Esophagus muscularis mucosa (tissue), 4 donors: ENCODE results near the gene RAB37. TPM values are rescaled to one million over a fixed set of nuclear protein-coding genes. Genes with fewer than 3 reads are reported as not detected.

Source experiments
- DNase-seq: peaks from one replicate; pipeline ENCODE4 v3.0.0-alpha.2; 2017; ENCODE audit errors: extremely low spot score
- H3K27ac ChIP-seq, 4 donors: fragments of 200-600 bp; sonication (generic); replicated peaks in 1 of 4; 1 replicate in 3 of 4; 2 replicates in 1 of 4; pipeline ENCODE4 v1.5.1; 2016 to 2019; ENCODE audit warnings: mild to moderate bottlenecking in 1 of 4
- H3K27me3 ChIP-seq, 4 donors: fragments of 200-600 bp; sonication (generic); one replicate each; pipeline versions ENCODE4 v1.5.1 to v1.6.0; 2016 to 2019
- H3K36me3 ChIP-seq, 4 donors: fragments of 200-600 bp; sonication (generic); one replicate each; pipeline ENCODE4 v1.5.1; 2016 to 2019
- H3K4me1 ChIP-seq, 4 donors: fragments of 200-600 bp; sonication (generic); one replicate each; pipeline ENCODE4 v1.5.1; 2016 to 2019
- H3K4me3 ChIP-seq, 4 donors: fragments of 200-600 bp; sonication (generic); 1 replicate in 2 of 4; 2 replicates in 2 of 4; pipeline ENCODE4 v1.5.1; 2016 to 2019; ENCODE audit warnings: mild to moderate bottlenecking in 4 of 4, moderate library complexity in 1 of 4
- H3K9me3 ChIP-seq, 4 donors: fragments of 200-600 bp; sonication (generic); 1 replicate in 3 of 4; 2 replicates in 1 of 4; pipeline ENCODE4 v1.5.1; 2016 to 2019
- EP300 ChIP-seq: sonication (generic); formaldehyde crosslinking; IDR thresholded peaks from one replicate; pipeline ENCODE4 v1.6.1; 2017; ENCODE audit warnings: antibody characterized with exemption
- POLR2A ChIP-seq: fragments of 450-650 bp; IDR thresholded peaks from one replicate; pipeline ENCODE4 v1.6.1; 2017; ENCODE audit warnings: antibody characterized with exemption, moderate library complexity, mild to moderate bottlenecking, low read depth
- POLR2AphosphoS5 ChIP-seq, 2 donors: sonication (generic); formaldehyde crosslinking; IDR thresholded peaks; one replicate each; pipeline ENCODE4 v1.6.1; 2017; ENCODE audit warnings: antibody characterized with exemption in 2 of 2
- WGBS: methylation state at CpG from one replicate; pipeline ENCODE4 v1.1.5; 2018; 5-methylcytosine and 5-hydroxymethylcytosine counted together
- intact Hi-C: fragments of 100-400 bp; cut with DNase I; formaldehyde crosslinking; loops from one replicate; pipeline ENCODE4 v1.15.1; 2023
- total RNA-seq, 4 donors: library from RNA; depleted of rRNA; stranded (reverse); fragments of >200 nt; gene quantifications; one replicate each; pipeline versions ENCODE4 v1.1.0 to v1.2.1, GENCODE V29; 2016
- TF ChIP-seq, protein P1 (sequence below), 3 experiments: fragments of 200-600 bp in 2 of 3; fragments of 450-650 bp in 1 of 3; sonication (generic) in 2 of 3; IDR thresholded peaks; one replicate each; pipeline ENCODE4 v1.5.1; 2017 to 2019; ENCODE audit warnings: antibody characterized with exemption in 3 of 3, mild to moderate bottlenecking in 2 of 3, moderate library complexity in 1 of 3

Gene RAB37
- total RNA-seq, 4 donors from 2014 or later, result 1.4 to 3.3 (median 2.5) TPM

GRCh38 chr17:74711058-74711824 lies 25.8 kb upstream of the RAB37 start:
- intact Hi-C loops, result no loop called here
- no peaks in the 10 kb centered on the region for H3K4me1 ChIP-seq
- TF ChIP-seq POLR2AphosphoS5 (IDR thresholded peaks at IDR 0.05), result no peak
- TF ChIP-seq EP300, result no peak
- TF ChIP-seq, protein P1, sequence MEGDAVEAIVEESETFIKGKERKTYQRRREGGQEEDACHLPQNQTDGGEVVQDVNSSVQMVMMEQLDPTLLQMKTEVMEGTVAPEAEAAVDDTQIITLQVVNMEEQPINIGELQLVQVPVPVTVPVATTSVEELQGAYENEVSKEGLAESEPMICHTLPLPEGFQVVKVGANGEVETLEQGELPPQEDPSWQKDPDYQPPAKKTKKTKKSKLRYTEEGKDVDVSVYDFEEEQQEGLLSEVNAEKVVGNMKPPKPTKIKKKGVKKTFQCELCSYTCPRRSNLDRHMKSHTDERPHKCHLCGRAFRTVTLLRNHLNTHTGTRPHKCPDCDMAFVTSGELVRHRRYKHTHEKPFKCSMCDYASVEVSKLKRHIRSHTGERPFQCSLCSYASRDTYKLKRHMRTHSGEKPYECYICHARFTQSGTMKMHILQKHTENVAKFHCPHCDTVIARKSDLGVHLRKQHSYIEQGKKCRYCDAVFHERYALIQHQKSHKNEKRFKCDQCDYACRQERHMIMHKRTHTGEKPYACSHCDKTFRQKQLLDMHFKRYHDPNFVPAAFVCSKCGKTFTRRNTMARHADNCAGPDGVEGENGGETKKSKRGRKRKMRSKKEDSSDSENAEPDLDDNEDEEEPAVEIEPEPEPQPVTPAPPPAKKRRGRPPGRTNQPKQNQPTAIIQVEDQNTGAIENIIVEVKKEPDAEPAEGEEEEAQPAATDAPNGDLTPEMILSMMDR (IDR thresholded peaks at IDR 0.05), result no peak
- no peak for TF ChIP-seq POLR2A
- H3K27ac ChIP-seq, result no peak overlapping the region
- no peak for DNase-seq
- no peaks in the 10 kb centered on the region for H3K36me3 ChIP-seq
- H3K4me3 ChIP-seq, result no peak overlapping the region
- 57% methylated on average over 12 of the region's 12 CpGs for WGBS
- peaks cover 0 to 57% (median 0%) of the 10 kb centered on the region in 4 donors for H3K27me3 ChIP-seq
- H3K9me3 ChIP-seq, result no peaks in the 10 kb centered on the region

DNA sequence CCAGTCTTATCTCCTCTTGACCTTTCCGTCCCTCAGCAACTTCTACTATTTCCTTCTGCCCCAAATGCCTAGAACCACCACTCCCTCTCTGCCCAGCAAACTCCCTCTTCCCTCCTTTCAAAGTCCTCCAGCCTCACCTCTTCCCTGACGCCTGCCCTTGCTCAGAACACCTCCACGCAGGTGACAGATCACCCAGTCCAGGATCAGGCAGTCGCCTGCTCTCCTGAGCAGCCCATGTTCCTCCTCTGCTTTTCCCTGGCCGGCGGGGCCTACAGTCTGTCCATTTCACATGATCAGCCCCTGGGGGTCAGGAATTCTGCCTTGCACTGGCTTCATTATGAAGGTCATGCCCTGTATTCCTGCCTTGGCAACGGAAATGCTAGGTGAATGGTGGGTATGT lies 24.8 kb upstream of the RAB37 start:
- WGBS, result 65% methylated on average over 7 of the region's 7 CpGs
- DNase-seq, result no peak
- Histone ChIP-seq H3K27me3 (peaks cover 0 to 52% (median 0%) of the 10 kb centered on the region in 4 donors), H3K4me3 (peak overlapping the region in 1 of 4 donors; percentile 9), H3K9me3 (no peaks in the 10 kb centered on the region), H3K4me1 (no peaks in the 10 kb centered on the region), H3K27ac (no peak overlapping the region), H3K36me3 (no peaks in the 10 kb centered on the region)
- intact Hi-C loops, result no loop called here
- TF ChIP-seq, protein P1 (IDR thresholded peaks at IDR 0.05), result no peak
- TF ChIP-seq EP300 (no peak), POLR2AphosphoS5 (IDR thresholded peaks at IDR 0.05) (no peak), POLR2A (no peak)

DNA sequence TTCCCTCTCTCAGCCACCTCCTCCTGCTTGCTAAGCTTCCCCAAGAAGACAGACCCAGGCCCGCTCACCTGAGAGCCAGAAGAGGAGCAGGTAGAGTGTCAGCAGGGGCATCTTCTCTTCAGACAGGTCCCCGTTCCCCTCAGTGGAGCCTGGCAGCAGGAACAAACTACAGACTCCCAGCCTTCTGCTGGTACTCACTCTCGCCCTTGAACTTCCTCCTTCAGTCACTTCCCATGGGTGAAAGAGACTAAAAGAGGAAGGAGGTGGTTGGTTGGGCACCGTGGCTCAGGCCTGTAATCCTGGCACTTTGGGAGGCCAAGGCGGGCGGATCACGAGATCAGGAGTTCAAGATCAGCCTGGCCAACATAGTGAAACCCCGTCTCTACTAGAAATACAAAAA lies 24.3 kb upstream of the RAB37 start, which contains the start of gene CD300LF:
Gene CD300LF (minus strand): TSS at position 168 of the 400 bp plus-strand sequence. CDS start 57 bp downstream, at position 111.
- 62% methylated on average over 8 of the region's 8 CpGs for WGBS

GRCh38 chr17:74713171-74713755 lies 23.8 kb upstream of the RAB37 start:
- Histone ChIP-seq H3K36me3 (no peaks in the 10 kb centered on the region), H3K9me3 (no peaks in the 10 kb centered on the region), H3K27ac (no peak overlapping the region), H3K27me3 (peaks cover 0 to 52% (median 0%) of the 10 kb centered on the region in 4 donors), H3K4me3 (no peak overlapping the region), H3K4me1 (no peaks in the 10 kb centered on the region)
- no peak for TF ChIP-seq POLR2AphosphoS5 (IDR thresholded peaks at IDR 0.05)
- TF ChIP-seq, protein P1 (IDR thresholded peaks at IDR 0.05), result no peak
- no peak for TF ChIP-seq POLR2A
- no peak for TF ChIP-seq EP300
- intact Hi-C loops, result no loop called here
- no peak for DNase-seq
- WGBS, result 76% methylated on average over 12 of the region's 12 CpGs

More for the DNA sequence above, 24.3 kb upstream of the RAB37 start, which contains the start of gene CD300LF:
- DNase-seq, result no peak
- TF ChIP-seq EP300 (no peak), POLR2A (no peak), POLR2AphosphoS5 (IDR thresholded peaks at IDR 0.05) (no peak)
- TF ChIP-seq, protein P1 (IDR thresholded peaks at IDR 0.05), result no peak
- Histone ChIP-seq H3K4me3 (peak within 1 kb of the TSS in 1 of 4 donors; percentile 9), H3K9me3 (no peaks in the 10 kb centered on the region), H3K27me3 (peaks cover 0 to 52% (median 0%) of the 10 kb centered on the region in 4 donors), H3K4me1 (no peaks in the 10 kb centered on the region), H3K36me3 (no peaks in the 10 kb centered on the region), H3K27ac (no peak within 1 kb of the TSS)
- intact Hi-C loops, result no loop called here
